ENCODE measurements around the gene EFHD2. TPM values are rescaled to one million over a fixed set of nuclear protein-coding genes. Genes with fewer than 3 reads are reported as not detected.

Gene EFHD2
- total RNA-seq, 2 donors from 2014 or later: 160 to 191 TPM

DNA sequence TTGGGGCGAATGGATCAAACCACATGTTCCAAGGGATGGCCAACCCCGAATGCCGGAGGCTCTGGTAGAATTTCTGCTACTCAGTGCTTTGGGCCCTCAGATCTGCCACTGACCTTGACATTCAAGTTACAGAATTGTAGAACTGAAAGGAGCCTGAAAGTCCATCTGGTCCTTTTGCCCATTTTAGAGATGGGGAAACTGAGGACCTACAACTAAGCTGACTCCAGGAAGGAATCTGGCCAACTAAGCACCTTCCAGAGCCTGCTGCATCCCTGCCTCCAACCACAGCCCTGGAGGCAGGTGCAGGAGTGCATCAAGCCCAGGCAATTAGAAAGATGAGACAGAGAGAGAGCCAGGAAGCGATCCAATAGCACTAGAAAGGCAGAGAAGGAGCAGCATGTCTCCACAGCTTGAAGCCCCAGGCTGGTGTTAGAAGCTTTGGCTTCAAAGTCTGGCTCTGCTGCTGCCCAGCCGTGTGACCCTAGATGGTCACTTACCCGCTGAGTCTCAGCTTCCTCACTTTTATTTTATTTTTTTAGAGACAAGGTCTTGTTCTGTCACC is 27.3 kb downstream of the EFHD2 start:
- no peak for TF ChIP-seq CTCF (IDR thresholded peaks at IDR 0.05)
- intact Hi-C loops (cut with DNase I): loop anchor here (10.0 kb wide), 1 partner anchor 312 kb away; no protein-coding TSS in a partner anchor
- H3K27ac ChIP-seq: no peak overlapping the region

DNA sequence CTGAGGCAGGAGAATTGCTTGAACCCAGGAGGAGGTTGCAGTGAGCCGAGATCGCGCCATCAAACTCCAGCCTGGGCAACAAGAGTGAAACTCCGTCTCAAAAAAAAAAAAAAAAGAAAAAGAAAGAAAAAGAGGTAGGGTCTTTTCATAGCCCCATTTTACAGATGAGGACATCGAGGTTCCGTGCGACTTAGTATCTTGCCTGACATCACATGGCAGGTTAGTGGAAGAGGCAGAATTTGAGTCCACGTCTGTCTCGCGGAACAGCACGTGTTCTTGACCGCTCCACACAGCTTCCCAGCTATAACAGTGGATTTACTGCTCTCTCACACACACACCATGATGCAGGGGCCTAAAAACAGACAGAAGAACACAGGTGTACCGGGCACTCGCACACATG is 29.6 kb downstream of the EFHD2 start:
- Histone ChIP-seq H3K9me3 (no peaks in the 10 kb centered on the region), H3K4me1 (no peaks in the 10 kb centered on the region), H3K4me3 (no peak overlapping the region), H3K27ac (no peak overlapping the region), H3K9ac (ENCODE audit: low read depth in 2 of 2, low read length in 2 of 2) (no peak overlapping the region), H3K36me3 (no peaks in the 10 kb centered on the region), H3K27me3 (no peaks in the 10 kb centered on the region)
- DNase-seq: no peak
- no peak for TF ChIP-seq CTCF (IDR thresholded peaks at IDR 0.05)
- intact Hi-C loops (cut with DNase I): loop anchor here (10.0 kb wide), 1 partner anchor 315 kb away; no protein-coding TSS in a partner anchor

More for the DNA sequence above, 27.3 kb downstream of the EFHD2 start:
- H3K9me3 ChIP-seq: no peaks in the 10 kb centered on the region
- no peaks in the 10 kb centered on the region for H3K27me3 ChIP-seq
- H3K36me3 ChIP-seq: no peaks in the 10 kb centered on the region
- no peak for DNase-seq
- no peak overlapping the region for H3K4me3 ChIP-seq
- H3K9ac ChIP-seq (ENCODE audit: low read depth in 2 of 2, low read length in 2 of 2): no peak overlapping the region
- H3K4me1 ChIP-seq: no peaks in the 10 kb centered on the region

DNA sequence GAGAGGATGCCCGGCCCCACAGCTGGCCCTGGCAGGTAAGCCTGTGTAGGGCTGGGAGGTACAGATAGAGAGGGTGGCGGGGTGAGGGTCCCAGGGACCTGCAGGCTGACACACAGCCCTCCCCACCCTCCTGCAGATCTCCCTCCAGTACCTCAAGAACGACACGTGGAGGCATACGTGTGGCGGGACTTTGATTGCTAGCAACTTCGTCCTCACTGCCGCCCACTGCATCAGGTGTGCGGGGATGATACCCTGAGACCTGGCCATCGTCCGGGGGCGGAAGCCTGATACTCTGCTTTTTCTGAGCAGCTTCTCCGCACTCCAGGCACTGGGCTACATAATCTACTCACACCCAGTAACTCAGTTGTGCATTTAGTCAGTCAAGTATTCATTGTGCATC is 30.7 kb downstream of the EFHD2 start:
- no peaks in the 10 kb centered on the region for H3K27me3 ChIP-seq
- H3K9me3 ChIP-seq: no peaks in the 10 kb centered on the region
- no peak overlapping the region for H3K27ac ChIP-seq
- no peak for TF ChIP-seq CTCF (IDR thresholded peaks at IDR 0.05)
- intact Hi-C loops (cut with DNase I): no loop called here
- H3K36me3 ChIP-seq: no peaks in the 10 kb centered on the region
- no peak overlapping the region for H3K9ac ChIP-seq (ENCODE audit: low read depth in 2 of 2, low read length in 2 of 2)
- no peaks in the 10 kb centered on the region for H3K4me1 ChIP-seq
- DNase-seq: no peak
- no peak overlapping the region for H3K4me3 ChIP-seq

- Histone ChIP-seq H3K27me3 (no peaks in the 10 kb centered on the region), H3K9ac (ENCODE audit: low read depth in 2 of 2, low read length in 2 of 2) (no peak overlapping the region), H3K4me1 (no peaks in the 10 kb centered on the region), H3K9me3 (no peaks in the 10 kb centered on the region), H3K27ac (no peak overlapping the region), H3K36me3 (no peaks in the 10 kb centered on the region), H3K4me3 (no peak overlapping the region)
- intact Hi-C loops (cut with DNase I): no loop called here
- no peak for TF ChIP-seq CTCF (IDR thresholded peaks at IDR 0.05)
- DNase-seq: no peak
Observed at GRCh38 chr1:15441247-15441646, 31.6 kb downstream of the EFHD2 start.

DNA sequence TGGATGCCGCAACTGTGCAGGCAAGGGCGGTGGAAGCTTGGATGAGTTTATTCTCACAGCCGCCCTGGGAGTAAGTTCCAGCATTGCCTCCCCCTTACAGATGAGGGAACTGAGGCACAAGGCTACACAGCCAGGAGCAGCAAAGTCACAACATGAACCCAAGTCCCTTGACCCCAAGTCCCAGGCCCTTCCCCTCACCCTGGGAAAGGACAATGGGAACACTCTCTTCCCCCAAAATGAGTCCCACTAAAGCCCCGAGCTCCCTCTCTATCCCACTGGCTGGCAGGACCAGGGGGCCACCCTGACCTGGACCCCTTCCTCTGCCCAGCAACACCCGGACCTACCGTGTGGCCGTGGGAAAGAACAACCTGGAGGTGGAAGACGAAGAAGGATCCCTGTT is 32.4 kb downstream of the EFHD2 start:
- TF ChIP-seq CTCF (IDR thresholded peaks at IDR 0.05): no peak
- no peak overlapping the region for H3K4me3 ChIP-seq
- no peak overlapping the region for H3K9ac ChIP-seq (ENCODE audit: low read depth in 2 of 2, low read length in 2 of 2)
- no peaks in the 10 kb centered on the region for H3K9me3 ChIP-seq
- no peak overlapping the region for H3K27ac ChIP-seq
- H3K27me3 ChIP-seq: no peaks in the 10 kb centered on the region
- no peaks in the 10 kb centered on the region for H3K36me3 ChIP-seq
- no peaks in the 10 kb centered on the region for H3K4me1 ChIP-seq
- intact Hi-C loops (cut with DNase I): no loop called here
- no peak for DNase-seq

All from colonic mucosa (tissue), 4 donors.